NCI-H1105 (cell line): Measurements from ENCODE around the gene TBC1D4.
"Not testable (repeated sequence)": the region's sequence is repeated elsewhere in the genome, so short reads cannot be mapped to it uniquely, and the experiment has no call there.

ENCODE experiments used
- DNase-seq: peaks from one replicate; lab custom pipeline; 2025; lab: John Stamatoyannopoulos, UW

The TBC1D4 gene

DNA sequence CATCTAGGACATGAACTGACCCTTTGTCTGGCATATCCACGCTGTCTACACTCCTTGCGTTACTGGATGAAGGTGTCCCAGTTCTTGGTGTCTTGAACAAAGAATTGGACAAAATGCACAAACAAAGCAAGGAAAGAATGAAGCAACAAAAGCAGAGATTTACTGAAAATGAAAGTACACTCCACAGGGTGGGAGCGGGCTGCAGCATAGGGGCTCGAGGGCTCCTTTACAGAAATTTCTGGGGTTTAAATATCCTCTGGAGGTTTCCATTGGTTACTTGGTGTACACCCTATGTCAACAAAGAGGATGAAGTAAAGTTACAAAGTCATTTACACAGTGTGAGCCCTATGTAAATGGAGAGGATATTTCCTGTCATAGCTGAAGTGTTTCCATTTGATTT is 208.3 kb downstream of the TBC1D4 start:
- not testable (repeated sequence) for DNase-seq

DNA sequence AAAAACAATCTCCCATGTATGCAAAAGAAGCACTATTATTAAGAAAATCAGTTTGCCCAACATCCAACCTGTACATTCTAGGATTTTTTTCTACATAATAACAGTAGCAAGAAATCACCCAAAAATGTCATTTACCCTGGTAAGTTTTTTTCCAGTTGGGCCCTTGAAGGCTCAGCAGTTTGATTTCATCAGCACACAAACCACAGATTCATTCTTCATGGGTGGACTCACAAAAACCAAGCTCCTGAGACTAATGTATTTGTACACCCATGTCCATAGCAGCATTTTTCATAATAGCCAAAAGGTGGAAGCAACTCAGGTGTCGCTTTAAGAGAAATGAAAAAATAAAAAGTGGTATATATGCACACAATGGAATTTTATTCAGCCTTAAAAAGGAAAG is 210.1 kb downstream of the TBC1D4 start:
- no peak for DNase-seq

DNA sequence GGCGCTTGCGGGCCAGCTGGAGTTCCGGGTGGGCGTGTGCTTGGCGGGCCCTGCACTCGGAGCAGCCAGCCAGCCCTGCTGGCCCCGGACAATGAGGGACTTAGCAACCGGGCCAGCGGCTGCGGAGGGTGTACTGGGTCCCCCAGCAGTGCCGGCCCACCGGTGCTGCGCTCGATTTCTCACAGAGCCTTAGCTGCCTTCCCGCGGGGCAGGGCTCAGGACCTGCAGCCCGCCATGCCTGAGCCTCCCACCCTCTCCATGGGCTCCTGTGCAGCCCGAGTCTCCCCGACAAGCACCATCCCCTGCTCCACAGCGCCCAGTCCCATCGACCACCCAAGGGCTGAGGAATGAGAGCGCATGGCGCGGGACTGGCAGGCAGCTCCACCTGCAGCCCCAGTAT is 213.5 kb downstream of the TBC1D4 start:
- DNase-seq, result not testable (repeated sequence)

DNA sequence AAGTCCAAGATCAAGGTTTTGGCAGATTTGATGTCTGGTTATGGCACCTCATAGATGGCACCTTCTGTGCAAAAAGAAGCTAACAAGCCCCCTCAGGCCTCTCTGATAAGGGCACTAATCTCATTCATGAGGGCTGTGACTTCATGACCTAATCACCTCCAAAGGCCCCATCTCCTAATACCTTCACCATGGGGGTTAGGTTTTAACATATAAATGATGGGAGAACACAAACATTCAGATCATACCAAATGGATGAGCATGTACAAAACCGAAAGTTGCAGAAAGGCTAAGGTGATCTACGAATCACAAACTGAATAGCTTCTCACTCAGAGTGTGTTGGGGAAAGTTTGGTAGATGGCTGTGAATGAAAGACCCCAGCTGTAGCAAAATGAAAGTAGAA is 217.4 kb downstream of the TBC1D4 start:
- DNase-seq, result no peak

DNA sequence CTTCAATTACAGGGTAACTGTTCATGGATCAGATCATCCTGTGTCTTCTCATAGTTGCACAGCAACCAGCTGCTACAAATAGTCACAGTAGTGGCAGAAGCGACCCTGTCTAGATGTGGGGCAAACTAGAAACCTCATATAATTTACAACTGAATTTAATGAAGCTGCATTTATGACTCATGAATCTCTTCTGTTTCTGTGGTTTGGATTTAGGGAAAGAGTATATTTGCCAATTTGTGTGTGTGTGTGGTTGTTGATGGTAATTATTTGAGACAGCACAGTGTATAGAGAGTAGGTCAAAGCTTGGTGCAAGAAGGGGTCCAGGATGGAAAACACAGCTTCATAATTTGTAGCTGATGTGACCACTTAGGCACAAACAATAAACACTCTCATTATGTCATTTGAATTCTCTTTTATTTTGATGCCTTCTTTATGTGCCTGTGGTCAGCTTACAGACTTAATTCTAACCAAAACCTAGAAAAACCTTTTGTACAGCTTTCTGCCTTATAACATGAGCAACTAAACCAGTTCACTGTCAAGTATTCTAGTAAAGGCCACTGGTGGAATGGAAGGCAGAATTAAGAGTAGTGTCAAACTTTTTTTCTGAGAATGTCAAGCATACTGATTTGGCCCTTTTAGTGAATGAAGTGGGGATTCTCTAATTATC is 218.1 kb downstream of the TBC1D4 start:
- no peak for DNase-seq

DNA sequence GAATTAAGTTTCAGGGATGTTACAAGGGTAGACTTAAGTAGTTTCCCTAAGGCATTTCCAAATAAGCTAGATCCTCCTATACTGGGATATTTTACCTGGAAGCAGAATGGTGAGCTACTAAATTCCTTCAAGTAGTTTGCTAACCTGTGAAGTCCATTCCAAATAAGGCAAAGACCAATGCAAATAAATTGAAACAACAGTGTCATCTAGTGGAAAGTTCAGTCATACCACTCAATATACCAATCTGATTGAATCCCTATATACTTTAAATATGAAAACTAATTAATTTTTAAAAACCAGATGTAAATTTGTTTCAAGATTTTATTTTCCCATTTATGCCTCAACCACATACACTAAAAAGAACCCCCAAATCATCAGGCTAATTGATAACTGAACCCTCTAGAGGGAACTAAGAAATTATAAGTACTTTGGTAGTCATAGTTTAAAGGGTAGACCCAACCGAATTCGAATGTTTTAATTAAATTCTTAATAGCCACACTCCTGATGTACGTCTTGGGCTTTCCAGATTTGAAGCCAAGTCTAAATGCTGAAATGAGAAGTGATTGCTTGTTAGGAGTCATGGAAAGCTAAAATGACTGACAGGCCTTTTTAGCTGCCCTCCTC is 223.7 kb downstream of the TBC1D4 start:
- DNase-seq, result no peak

DNA sequence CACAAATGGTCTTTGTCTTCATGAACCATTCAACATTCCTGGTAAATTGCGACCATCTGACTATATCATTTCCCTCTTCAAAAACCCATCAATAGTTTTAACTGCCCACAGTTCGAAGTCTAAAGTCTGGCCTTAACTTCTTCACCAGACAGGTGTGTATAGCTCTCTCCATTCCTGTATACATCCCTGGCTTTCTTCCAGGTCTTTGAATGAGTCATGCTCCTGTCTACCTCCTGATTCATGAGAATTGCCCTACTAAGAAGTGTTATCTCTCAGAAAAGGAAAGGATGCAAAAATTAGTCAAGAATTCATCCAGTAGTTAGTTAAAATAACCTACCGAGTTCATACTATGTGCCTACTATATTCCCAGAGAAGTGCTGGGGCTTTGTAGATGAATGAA is 225.0 kb downstream of the TBC1D4 start:
- no peak for DNase-seq

DNA sequence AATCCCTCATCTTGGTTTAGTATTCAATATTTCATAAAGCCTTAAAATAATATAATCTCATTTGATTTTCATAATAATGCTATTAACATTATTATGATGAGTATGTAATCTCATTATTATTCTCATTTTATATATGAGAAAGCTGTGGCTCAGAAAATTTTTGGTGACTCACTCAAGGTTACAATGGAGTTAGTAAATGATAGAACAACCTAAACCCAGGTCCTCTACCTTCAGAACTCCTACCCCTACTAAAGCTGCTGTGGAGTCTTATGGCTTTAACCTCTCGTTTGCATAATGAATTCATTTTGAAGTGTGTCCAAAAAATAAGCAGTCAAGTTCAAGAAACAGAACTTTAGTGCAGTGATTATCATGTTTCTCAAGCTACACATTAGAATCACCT is 226.3 kb downstream of the TBC1D4 start:
- DNase-seq, result no peak

DNA sequence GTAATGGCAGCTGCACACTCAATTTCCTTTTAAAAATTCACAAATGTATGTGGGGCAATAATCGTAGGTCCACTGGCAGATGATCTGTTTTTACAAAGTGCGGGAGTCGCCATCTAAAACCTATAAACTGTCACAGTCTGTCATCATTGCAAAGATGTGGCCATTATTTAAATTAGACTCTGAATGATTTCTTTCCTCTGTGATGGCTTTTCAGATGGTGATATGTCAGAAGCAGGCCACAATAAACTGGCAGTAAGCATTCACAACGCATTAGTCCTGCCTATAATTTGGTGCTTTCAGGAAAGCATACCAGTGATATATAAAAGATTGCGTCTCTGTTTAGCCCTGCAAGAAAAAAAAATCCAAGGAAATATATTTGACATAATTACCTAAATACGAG is 226.8 kb downstream of the TBC1D4 start:
- DNase-seq, result no peak

DNA sequence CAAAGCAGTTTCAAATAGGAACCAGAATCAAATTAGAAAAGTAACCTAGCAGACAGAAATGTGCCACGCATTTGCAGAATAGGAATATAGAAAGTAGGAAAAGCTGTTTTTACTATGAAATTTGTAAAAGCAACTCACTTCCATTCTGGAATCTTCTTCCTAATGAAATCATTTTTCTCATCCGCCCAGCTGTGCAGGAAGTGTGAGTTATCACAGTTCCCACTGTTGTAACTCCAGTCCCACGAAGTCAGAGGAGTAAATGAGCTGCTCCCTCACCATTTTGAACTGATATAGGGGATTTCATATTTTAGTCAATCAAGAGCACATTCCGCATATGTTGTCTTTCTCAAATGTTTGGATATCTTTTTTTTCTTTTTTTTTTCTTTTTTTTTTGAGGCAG is 230.8 kb downstream of the TBC1D4 start:
- DNase-seq, result no peak

DNA sequence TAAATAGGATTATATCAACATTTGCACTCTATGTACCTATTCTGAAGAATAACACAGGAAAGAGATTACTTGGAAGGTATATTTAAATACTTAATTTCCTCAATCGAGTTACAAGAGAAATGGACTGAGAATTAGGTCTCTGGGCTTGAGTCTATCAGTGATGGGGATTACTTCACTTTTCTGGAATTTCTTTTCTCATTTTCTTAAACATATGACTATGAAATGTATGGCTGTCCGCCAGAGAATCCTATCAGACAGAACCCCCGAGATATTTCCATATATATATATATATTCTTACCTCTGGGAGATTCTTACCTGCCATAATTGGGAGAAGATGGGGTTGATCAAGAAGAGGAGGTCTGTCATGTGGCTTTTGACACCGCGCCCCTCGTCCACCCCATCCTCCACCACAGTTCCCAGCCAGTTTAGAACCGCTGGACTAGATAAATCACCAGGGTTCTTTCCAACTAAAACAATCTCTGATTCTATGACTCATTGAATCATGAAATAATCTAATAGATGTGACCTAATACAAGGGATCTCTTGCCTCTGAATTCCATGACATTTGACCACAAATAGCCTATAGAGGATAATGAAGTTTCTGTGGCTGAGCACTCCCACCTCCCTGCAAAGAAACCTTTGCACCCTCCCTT is 231.3 kb downstream of the TBC1D4 start:
- DNase-seq, result no peak

DNA sequence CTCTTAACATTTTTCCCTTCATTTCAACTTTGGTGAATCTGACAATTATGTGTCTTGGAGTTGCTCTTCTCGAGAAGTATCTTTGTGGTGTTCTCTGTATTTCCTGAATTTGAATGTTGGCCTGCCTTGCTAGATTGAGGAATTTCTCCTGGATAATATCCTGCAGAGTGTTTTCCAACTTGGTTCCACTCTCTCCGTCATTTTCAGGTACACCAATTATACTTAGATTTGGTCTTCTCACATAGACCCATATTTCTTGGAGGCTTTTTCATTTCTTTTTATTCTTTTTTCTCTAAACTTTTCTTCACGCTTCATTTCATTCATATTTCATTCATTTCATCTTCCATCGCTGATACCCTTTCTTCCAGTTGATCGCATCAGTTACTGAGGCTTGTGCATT is 236.4 kb downstream of the TBC1D4 start:
- DNase-seq, result not testable (repeated sequence)

DNA sequence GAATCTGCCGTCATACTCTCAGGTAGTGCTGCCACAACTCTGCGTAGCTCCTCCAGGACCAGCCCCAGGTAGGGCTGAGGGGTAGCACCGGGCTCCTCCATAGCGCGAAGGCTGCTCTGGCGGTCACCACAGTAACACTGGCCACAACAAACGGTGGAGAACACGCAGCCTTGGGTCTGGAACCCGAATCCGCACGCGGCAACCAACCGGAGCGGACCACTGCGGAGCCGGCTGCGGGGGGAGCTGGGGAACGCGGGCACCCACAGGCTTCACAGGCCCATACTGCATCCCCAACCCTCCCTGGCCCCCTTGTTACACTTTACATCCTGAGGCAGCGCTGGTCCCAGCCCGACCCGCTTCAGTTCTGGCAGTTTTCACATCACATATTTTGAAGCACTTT is 241.7 kb downstream of the TBC1D4 start:
- DNase-seq, result not testable (repeated sequence)

DNA sequence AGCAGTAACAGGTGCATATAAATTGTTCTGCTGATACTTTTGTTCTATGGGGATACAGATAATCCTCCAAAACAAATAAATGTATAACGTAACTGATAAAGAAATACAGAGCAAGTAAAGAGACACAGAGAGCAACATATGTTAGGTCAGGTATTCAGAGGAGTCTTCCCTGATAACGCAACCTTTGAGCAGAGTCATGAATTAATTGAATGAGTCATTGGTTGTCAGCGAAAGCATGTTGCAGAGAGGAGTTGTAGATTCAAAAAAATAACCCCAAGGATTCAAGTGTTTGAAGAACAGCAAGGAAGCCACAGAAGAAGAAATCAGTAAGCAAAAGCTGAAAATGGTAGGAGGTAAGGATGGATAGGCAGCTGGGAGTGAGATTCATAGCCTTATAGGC is 245.2 kb downstream of the TBC1D4 start:
- DNase-seq, result no peak
